GM12878 (cell line): ENCODE data around the gene ADCY10. TPM values are rescaled to one million over a fixed set of nuclear protein-coding genes. Genes with fewer than 3 reads are reported as not detected.

Experiments used
- ATAC-seq: fragments of 200-7000 bp; cut with Tn5 transposase; 3 replicates; pipeline ENCODE4 v1.9.1; 2020; ENCODE audit warnings: mild to moderate bottlenecking, moderate library complexity
- BruUV-seq: library from RNA; stranded (reverse); fragments of 400-500 nt; replicated peaks from 2 replicates; lab custom pipeline; 2021; lab: Mats Ljungman, UMichigan
- CTCF ChIA-PET: fragments of 300-600 bp; sonication (Branson Sonifier 250); formaldehyde crosslinking; extraction: SDS; loops from one replicate; lab custom pipeline; 2021; ENCODE audit warnings: inconsistent platforms; lab: Yijun Ruan, JAX
- POLR2A ChIA-PET: fragments of 350-600 bp; formaldehyde crosslinking; extraction: SDS; loops from one replicate; lab custom pipeline; 2021; ENCODE audit warnings: inconsistent platforms; lab: Charles Lee
- RAD21 ChIA-PET: fragments of 300-600 bp; sonication (Branson Sonifier 250); formaldehyde crosslinking; loops from one replicate; lab custom pipeline; 2023; ENCODE audit warnings: antibody characterized with exemption; ENCODE audit not compliant: unreplicated experiment; lab: Charles Lee
- SMC1A ChIA-PET: fragments of 300-600 bp; sonication (Branson Sonifier 250); formaldehyde crosslinking; loops from one replicate; lab custom pipeline; 2023; ENCODE audit not compliant: unreplicated experiment, uncharacterized antibody; lab: Charles Lee
- DNase-seq: peaks from one replicate; pipeline ENCODE4 v3.0.0-alpha.2; 2011; ENCODE audit warnings: low read depth, low spot score
- FAIRE-seq: peaks from 3 replicates; lab custom pipeline; 2011; peaks lifted over from hg19 to GRCh38; lab: Jason Lieb, UNC
- H2AFZ ChIP-seq: 2 replicates; pipeline ENCODE4 v1.6.0; 2011; ENCODE audit warnings: low read depth, low read length, control low read depth; ENCODE audit not compliant: control insufficient read depth
- H3K27ac ChIP-seq: 2 replicates; pipeline ENCODE4 v1.5.1; 2011; ENCODE audit warnings: control low read depth; ENCODE audit not compliant: control insufficient read depth, insufficient read depth
- H3K27me3 ChIP-seq, 2 experiments: replicated peaks in 1 of 2; 2 replicates each; pipeline versions ENCODE4 v1.6.0 to v1.6.1; 2011; ENCODE audit warnings: low read length in 1 of 2; ENCODE audit not compliant: control insufficient read depth in 2 of 2, insufficient read depth in 2 of 2
- H3K36me3 ChIP-seq, 2 experiments: 2 replicates each; pipeline ENCODE4 v1.5.1; 2011; ENCODE audit warnings: low read length in 1 of 2; ENCODE audit not compliant: control insufficient read depth in 2 of 2, insufficient read depth in 2 of 2
- H3K4me1 ChIP-seq: 2 replicates; pipeline ENCODE4 v1.6.1; 2011; ENCODE audit warnings: mild to moderate bottlenecking, low read length, moderate library complexity, mixed read lengths; ENCODE audit not compliant: control insufficient read depth, insufficient read depth
- H3K4me2 ChIP-seq: 2 replicates; pipeline ENCODE4 v1.6.0; 2011; ENCODE audit warnings: control low read depth; ENCODE audit not compliant: control insufficient read depth, insufficient read depth
- H3K4me3 ChIP-seq: fragments of 200-600 bp; sonication (generic); 2 replicates; pipeline ENCODE4 v1.5.1; 2016
- H3K79me2 ChIP-seq: 2 replicates; pipeline ENCODE4 v1.6.0; 2011; ENCODE audit warnings: low read length; ENCODE audit not compliant: control insufficient read depth, insufficient read depth
- H3K9ac ChIP-seq: 2 replicates; pipeline ENCODE4 v1.8.0; 2011; ENCODE audit warnings: low read length, control low read depth, mixed read lengths; ENCODE audit not compliant: control insufficient read depth, insufficient read depth
- H3K9me3 ChIP-seq: replicated peaks from 3 replicates; pipeline ENCODE4 v1.5.1; 2011; ENCODE audit warnings: mild to moderate bottlenecking, low read length; ENCODE audit not compliant: control insufficient read depth, insufficient read depth
- H4K20me1 ChIP-seq: 2 replicates; pipeline ENCODE4 v1.6.0; 2011; ENCODE audit not compliant: control insufficient read depth, insufficient read depth
- BHLHE40 ChIP-seq, 2 experiments: fragments of 450-650 bp in 1 of 2; IDR thresholded peaks; 2 replicates each; pipeline ENCODE4 v1.6.1; 2011 to 2017; ENCODE audit warnings: low read depth in 2 of 2, borderline replicate concordance in 1 of 2, improper control_type of control experiment in 1 of 2, low read length in 1 of 2, mild to moderate bottlenecking in 1 of 2
- CUX1 ChIP-seq: IDR thresholded peaks from 2 replicates; pipeline ENCODE4 v1.6.1; 2012; ENCODE audit warnings: improper control_type of control experiment, low read depth, low read length; ENCODE audit not compliant: insufficient replicate concordance
- POU2F2 ChIP-seq: IDR thresholded peaks from 3 replicates; pipeline ENCODE4 v1.6.1; 2011; ENCODE audit warnings: low read depth, mild to moderate bottlenecking, low read length, borderline replicate concordance
- STAT1 ChIP-seq: fragments of 450-650 bp; conservative IDR thresholded peaks from 2 replicates; pipeline ENCODE4 v1.6.1; 2014; ENCODE audit warnings: antibody characterized with exemption, mild to moderate bottlenecking
- ZNF207 ChIP-seq: fragments of 450-650 bp; IDR thresholded peaks from 2 replicates; pipeline ENCODE4 v1.6.1; 2014; ENCODE audit warnings: antibody characterized with exemption, mild to moderate bottlenecking, borderline replicate concordance
- WGBS: methylation state at CpG from one replicate; pipeline ENCODE4 v1.1.6; 2016; ENCODE audit warnings: low lambda C conversion rate; ENCODE audit not compliant: insufficient replicate concordance, insufficient coverage; ENCODE audit errors: missing lambda C conversion rate; 5-methylcytosine and 5-hydroxymethylcytosine counted together
- in situ Hi-C: fragments of 300-500 bp; cut with MboI; formaldehyde crosslinking; loops from 9 replicates; pipeline ENCODE4 v1.14.3; 2018; ENCODE audit warnings: mixed read lengths
- intact Hi-C: fragments of 100-400 bp; cut with micrococcal nuclease; formaldehyde crosslinking; loops from one replicate; pipeline ENCODE4 v1.14.2; 2022; ENCODE audit not compliant: unreplicated experiment
- polyA plus RNA-seq, 11 experiments: library from polyadenylated mRNA; depleted of rRNA in 4 of 11; unstranded in 6 of 11; stranded (reverse) in 5 of 11; fragments of >200 nt; fragmentation: Nextera tagmentation in 4 of 11; fragmentation: Illumina TruSeq in 1 of 11; extraction: Ambion mirVana in 4 of 11; extraction: Trizol in 1 of 11; gene quantifications; 1 replicate in 1 of 11; 2 replicates in 10 of 11; pipeline versions ENCODE4 v1.2.1 to v1.2.3, GENCODE V29; 2011 to 2016; ENCODE audit warnings: inconsistent platforms in 2 of 11, missing spikeins in 2 of 11, low read depth in 1 of 11
- total RNA-seq, 4 experiments: library from RNA; depleted of rRNA in 3 of 4; stranded (reverse); fragments of >200 nt in 3 of 4; fragmentation: Illumina TruSeq in 1 of 4; extraction: Trizol in 1 of 4; gene quantifications; 2 replicates each; pipeline versions ENCODE4 v1.2.1 to v1.2.3, GENCODE V29; 2013 to 2021

Gene ADCY10
- total and polyA plus RNA-seq, 10 of the 15 experiments (the other 5 are each of a cell fraction or from before 2014, with no cell fraction given): 0.13 to 0.22 TPM; not detected in 8

GRCh38 chr1:167856711-167857418, 57.1 kb downstream of the ADCY10 start (continued):
- no peak for TF ChIP-seq CUX1

- Histone ChIP-seq H3K36me3 (no peaks in the 10 kb centered on the region), H3K9ac (no peak overlapping the region), H3K4me3 (no peak overlapping the region), H3K79me2 (no peaks in the 10 kb centered on the region), H2AFZ (no peak overlapping the region), H4K20me1 (no peaks in the 10 kb centered on the region), H3K27me3 (no peaks in the 10 kb centered on the region), H3K27ac (no peak overlapping the region), H3K9me3 (no peaks in the 10 kb centered on the region), H3K4me2 (no peak overlapping the region), H3K4me1 (no peaks in the 10 kb centered on the region)
- CTCF ChIA-PET: no interaction called here
- 38% methylated on average over 5 of the region's 5 CpGs for WGBS
- TF ChIP-seq STAT1: no peak
- no peak for TF ChIP-seq BHLHE40 (IDR thresholded peaks at IDR 0.05; ENCODE audit: borderline replicate concordance in 1 of 2, low read depth in 2 of 2, low read length in 1 of 2)
- no peak for TF ChIP-seq POU2F2
- TF ChIP-seq ZNF207: no peak
- no peak for FAIRE-seq
- intact Hi-C loops (no loop called here), in situ Hi-C loops (no loop called here)
- RAD21 ChIA-PET: no interaction called here
- no peak for DNase-seq
- ATAC-seq: no peak
- SMC1A ChIA-PET: no interaction called here
- POLR2A ChIA-PET: interaction anchor here (0.6 kb wide), 1 partner anchor 352 kb away, joined by 7 read pairs; no protein-coding TSS in a partner anchor
- no TSS peak for BruUV-seq
These were observed 59.8 kb downstream of the ADCY10 start for GRCh38 chr1:167854184-167854583.
